GM19035 (cell line): ENCODE data around the gene TRPM8.

Source experiments
- ATAC-seq: cut with Tn5 transposase; IDR thresholded peaks from one replicate; pipeline ENCODE4 v1.9.1; 2021; ENCODE audit not compliant: unreplicated experiment

Gene TRPM8

GRCh38 chr2:233973786-233974185 lies 56.6 kb downstream of the TRPM8 start:
- no peak for ATAC-seq

DNA sequence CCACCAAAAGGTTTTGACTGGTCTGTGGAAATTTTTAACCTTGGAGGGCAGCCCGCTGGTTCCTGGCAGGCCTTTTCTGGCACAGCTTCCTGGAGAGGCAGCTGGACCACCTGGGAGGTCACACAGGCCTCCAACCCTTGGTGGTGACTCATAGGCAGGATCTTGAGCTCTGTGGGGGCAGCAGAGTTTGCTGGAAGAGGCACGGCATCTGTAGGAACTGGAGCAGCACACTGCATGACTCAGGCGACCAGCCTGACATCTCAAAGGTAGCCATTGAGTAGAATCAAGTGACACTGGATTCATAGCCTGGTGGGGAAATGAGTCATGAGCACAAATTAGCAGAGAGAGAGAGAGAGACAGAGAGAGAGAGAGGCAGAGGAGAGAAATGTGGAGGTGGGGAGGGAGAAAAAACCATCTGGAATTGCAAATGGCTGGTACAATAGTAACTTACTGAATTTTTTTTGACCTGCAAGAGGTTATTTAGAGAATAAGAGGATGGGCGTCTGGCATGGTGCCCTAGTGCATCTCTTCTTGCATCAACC lies 57.4 kb downstream of the TRPM8 start:
- ATAC-seq: no peak

- no peak for ATAC-seq
Measured at GRCh38 chr2:233976087-233976486, 58.9 kb downstream of the TRPM8 start.

GRCh38 chr2:233976690-233977294 lies 59.6 kb downstream of the TRPM8 start:
- ATAC-seq: no peak

DNA sequence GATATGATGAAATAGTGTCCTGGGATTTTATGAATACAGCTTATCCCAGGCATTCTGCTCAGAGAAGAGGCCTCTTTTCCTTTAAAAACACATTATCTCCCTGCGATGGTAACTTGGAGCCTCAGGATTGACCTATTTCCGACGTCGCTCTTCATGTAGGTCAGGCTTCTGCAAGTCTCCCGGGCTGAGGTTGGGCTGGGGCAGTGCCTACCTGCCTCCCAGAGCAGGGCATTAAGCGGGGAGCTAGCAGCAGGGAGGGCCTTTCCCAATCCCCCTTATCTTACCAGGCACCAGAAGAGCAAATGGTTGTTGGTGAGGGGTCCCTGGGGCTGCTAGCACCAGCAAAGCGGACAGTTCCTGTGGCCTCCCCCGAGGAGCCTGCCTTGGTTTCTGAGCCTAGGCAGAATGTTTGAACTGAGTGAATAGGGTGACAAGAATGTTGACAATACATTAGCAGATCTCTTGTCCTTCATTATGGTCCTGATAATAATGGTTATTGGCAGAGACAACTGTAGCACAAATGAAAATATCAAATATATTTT lies 60.2 kb downstream of the TRPM8 start:
- ATAC-seq: no peak

- no peak for ATAC-seq
Measured at GRCh38 chr2:233979748-233980147, 62.6 kb downstream of the TRPM8 start.

DNA sequence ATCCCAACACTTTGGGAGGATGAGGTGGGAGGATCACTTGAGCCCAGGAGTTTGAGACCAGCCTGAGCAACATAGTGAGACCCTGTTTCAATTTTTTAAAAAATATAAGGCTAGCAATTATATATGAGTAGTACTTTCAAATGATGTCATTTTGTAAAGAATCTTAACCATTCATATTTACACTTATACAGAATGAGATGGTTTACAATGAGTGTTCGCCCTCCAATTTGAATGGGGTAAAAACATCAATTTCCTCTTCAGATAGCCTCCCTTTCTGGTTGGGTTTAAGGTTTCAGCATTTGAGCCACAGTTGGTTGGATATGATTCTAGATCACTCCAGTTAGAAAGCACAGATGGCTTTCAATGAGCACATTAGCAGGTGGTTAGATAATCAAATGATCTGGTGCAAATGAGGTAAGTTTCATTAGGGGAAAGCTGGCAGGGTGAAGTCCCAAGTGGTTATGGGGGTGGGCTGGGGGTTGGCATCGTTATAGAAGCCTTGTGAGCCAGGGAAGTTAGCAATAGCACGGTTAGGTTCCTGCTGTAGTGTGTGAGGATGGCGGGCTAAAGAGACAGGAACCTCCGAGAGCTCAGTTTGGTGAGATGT lies 63.9 kb downstream of the TRPM8 start:
- no peak for ATAC-seq

DNA sequence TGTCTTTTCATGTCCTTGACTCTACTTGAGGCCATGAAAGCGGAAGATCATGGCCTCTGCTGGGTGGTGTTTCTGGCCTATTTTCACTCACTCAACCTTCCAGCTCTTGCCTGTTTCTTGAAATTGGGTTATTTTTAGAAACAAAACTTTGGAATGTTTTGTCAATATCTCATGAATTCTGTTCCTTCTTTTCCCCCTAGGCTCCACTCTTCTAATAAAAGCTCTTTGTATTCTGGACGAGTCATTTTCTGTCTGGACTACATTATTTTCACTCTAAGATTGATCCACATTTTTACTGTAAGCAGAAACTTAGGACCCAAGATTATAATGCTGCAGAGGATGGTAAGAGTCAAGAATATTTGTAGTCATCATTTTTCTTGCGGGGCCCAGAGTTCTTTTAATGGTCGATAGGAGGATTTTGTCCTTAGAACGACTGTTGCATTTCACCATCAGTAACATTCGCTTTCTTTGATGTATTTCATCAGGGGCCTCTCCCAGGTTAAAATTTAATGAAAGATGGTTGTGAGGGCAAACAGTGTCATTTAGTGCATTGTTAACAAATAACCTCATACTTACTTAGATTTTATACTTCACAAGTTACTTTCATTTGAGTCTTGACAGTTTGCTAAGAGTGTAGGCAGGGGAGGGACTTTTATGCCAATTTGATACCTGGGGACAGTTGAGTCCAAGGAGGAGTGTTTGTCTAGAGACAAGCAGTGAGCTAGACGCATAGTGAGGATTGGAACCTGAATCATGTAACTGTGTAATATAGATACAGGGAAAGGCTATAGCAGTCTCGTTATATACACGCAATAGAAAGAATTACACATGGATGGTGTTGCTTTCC lies 64.6 kb downstream of the TRPM8 start:
- no peak for ATAC-seq

DNA sequence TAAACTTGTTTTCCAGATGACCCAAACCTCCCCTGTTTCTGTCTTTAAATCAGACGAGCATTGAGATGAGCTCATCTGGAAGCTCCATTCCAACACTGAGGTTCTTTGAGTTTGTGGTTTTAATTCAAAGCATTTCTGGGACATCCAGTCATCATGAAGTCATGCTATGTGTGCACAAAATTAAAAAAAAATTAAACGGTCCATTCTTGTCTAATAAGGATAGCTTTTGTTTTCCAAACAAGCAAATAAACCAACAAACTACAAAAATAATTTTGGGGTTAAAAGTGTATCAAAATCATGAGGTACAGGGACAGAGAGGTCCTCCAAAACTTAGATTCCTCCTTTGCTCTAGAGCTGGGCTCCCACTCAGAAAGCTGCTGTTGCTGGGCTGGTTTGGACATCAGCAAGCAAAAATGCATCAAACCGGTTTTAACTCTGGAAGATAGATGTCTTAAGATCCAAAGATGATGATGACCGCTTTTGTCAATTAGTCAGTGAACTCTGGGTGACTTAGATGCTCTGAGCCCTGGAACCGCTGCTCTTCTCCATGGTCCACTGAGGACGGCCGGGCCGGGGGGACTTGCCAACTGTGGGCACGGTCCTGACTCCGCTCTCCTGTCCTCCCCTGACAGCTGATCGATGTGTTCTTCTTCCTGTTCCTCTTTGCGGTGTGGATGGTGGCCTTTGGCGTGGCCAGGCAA lies 65.4 kb downstream of the TRPM8 start:
- no peak for ATAC-seq

DNA sequence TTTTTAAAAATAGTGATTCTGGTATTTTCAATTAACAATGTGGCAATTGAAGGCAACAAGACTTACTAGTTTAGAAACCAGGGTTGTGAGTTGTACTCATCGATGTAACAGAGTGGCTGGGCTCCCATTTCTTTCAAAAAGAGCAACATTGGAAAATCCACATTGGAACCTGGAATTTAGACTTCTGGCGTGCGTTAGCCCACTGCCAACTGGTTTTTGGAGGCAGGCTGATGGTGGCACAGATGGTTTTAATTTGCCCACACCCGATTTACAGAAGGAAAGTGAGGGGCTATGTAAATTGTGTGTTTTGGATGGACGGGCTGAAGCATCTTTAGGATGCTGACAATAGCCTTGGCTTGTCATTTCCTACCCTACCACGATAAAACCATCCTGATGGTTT lies 66.3 kb downstream of the TRPM8 start:
- ATAC-seq: no peak

DNA sequence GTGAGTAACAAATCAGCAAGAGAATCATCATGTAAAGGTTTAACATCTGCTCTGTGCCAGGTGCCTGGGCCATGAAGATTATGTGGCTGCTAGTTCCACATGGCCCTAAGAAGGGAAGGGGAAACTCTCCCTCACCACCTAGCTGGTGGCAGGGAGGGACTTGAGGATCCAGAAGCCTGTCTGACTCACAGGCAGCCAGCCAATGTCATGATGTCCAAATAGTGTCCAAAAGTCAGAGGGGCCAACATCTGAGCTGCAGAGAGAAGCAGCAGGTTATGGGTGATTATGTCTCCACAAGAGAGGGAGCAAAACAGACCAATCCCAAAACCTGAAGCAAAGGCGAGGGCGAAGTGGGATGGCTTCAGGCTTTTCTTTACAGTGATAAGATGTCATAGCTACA lies 71.4 kb downstream of the TRPM8 start:
- no peak for ATAC-seq

GRCh38 chr2:233989221-233989858 lies 72.2 kb downstream of the TRPM8 start:
- ATAC-seq: no peak

GRCh38 chr2:233990261-233990798 lies 73.2 kb downstream of the TRPM8 start:
- peak; percentile 60 for ATAC-seq

DNA sequence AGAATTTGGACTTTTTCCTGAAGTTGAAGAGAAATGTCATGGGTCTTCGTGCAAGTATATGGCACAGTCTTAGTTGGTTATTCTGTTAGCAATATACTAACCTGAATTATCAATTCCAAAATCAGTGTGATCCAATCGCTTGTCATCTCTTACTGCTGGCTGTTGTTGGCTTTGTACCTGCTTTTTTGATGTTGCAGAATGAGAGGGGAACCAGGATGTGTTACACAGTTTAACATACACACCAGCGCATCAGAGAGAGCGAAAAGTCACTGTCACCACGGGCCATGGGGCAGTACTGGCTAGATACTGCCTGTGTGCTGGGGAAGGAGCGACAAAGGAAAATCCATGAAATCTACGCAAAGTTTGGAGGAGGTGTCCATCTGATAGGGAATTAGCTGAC lies 74.0 kb downstream of the TRPM8 start:
- ATAC-seq: no peak

DNA sequence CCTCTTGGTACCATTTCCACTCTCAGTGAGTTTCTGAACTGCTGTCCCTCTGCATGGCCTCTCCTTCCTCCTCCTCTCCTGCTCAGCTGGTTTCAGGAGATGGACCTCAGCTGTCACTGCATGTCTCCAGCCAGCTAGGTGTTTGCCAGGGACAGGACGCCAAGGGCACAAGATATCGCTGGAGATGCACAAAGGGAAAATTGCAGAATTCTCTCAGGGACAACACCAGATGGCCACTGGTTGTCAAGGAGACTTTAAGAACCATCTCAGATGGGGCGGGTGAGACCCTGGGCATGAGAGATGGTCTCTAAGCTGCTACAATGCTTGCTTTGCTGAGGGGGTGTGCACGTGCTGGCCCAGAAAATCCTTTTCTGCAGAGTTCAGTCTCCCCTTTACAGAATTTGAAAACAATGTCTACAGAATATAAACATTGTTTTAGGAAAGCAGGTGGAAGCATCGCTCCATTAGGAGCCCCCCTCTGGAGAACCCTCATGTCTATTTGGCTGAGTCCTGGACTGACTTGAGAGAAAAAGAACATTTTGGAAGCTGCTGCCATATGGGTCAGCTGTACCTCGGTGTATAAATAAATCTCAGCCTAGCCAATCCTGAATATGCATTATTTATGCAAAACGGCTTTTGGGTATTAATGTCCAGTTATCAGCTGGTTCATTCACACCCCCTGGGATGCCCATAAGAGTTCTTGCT lies 75.5 kb downstream of the TRPM8 start:
- no peak for ATAC-seq

DNA sequence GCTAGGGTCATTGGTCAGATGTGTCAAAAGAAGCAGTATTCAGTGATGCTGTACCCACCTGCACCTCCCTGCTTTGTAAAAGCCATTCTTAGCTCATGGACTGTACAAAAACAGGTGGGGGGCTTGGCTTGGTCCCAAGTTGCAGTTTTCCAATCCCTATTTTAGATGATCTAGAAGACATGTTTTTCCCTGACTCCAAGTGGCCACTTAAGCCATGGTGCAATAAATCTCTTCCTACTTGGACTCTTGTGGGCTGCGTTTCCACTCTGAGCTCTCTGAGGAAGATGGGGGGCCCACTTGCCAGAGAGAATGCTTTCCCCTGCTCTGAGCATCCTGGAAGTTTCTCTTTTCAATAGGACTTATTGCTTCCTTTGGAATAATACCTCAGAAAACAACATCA lies 76.3 kb downstream of the TRPM8 start:
- no peak for ATAC-seq

- no peak for ATAC-seq
Measured at GRCh38 chr2:233994151-233994550, 77.0 kb downstream of the TRPM8 start.

DNA sequence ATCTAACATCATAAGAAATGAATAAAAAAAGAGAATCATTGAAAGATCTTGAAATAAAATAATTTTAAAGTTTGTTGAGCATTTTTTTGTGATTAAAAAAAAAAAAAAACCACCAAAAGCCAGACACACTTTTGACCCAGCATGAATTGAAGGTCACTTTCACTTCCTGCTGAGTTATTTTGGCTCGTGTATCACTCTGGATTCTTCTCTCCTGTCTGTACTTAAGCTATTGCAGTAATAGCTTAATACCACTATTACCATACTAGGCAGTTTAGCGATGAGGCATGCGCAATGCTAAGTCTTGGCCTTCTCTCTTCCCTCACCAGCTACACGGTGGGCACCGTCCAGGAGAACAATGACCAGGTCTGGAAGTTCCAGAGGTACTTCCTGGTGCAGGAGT lies 78.8 kb downstream of the TRPM8 start:
- no peak for ATAC-seq

DNA sequence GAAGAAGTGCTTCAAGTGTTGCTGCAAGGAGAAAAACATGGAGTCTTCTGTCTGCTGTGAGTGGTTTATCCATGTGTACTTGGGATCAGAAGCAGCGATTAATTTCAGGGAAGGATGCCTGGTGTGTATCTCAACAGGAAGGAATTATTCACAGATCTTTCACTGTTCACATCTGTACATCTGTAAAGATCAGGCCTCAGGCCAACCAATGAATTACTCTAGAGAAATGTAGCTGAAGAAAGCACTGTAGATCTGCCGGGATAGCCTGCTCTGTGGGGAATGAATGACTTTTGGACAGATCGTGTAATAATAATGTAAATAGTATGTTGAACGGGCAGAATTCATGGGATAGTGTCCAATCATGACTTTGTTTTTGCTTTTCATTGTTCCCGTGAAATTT lies 79.3 kb downstream of the TRPM8 start:
- no peak for ATAC-seq

GRCh38 chr2:233997707-233998106 lies 80.5 kb downstream of the TRPM8 start:
- ATAC-seq: no peak
